ENCODE data around the gene PAQR7.

- TF ChIP-seq CTCF (IDR thresholded peaks at IDR 0.05; ENCODE audit: low read depth, low read length, poor library complexity, severe bottlenecking) (no peak), EZH2phosphoT487 (IDR thresholded peaks at IDR 0.05; ENCODE audit: borderline replicate concordance, low read length) (no peak)
Measured at GRCh38 chr1:25813071-25813733, 62.3 kb downstream of the PAQR7 start.

Measured in DOHH2 (cell line).